ENCODE data around the gene ARL15. TPM values are rescaled to one million over a fixed set of nuclear protein-coding genes. Genes with fewer than 3 reads are reported as not detected.

The ARL15 gene
- total and polyA plus RNA-seq, 2 of the 8 experiments (the other 6 are each of a cell fraction or from before 2014, with no cell fraction given): 9.9 to 21.2 TPM

- H3K79me1 ChIP-seq (ENCODE audit: low read depth, low read length): no peaks in the 10 kb centered on the region
- 93% methylated on average over 1 of the region's 1 CpG; no CpG with 5 or more reads in 1 of the 2 experiments for WGBS, 2 experiments (ENCODE audit: extremely low coverage in 1 of 2, insufficient coverage in 1 of 2, insufficient read length in 1 of 2, insufficient replicate concordance in 2 of 2, low coverage in 1 of 2, low lambda C conversion rate in 2 of 2, missing lambda C conversion rate in 1 of 2)
- H2BK20ac ChIP-seq (ENCODE audit: low read length): no peak overlapping the region
- H3K9me3 ChIP-seq (ENCODE audit: insufficient read depth in 2 of 2, low read depth in 1 of 2, low read length in 1 of 2): peaks cover 14% of the 10 kb centered on the region in 2 experiments
- peaks cover 0 to 3% (median 0%) of the 10 kb centered on the region in 4 experiments; a peak in 1 of 7 replicates for H3K4me1 ChIP-seq (replicated peaks in 1 of 4; ENCODE audit: control insufficient read depth in 3 of 4, insufficient read depth in 4 of 4, low read length in 3 of 4)
- H3K23ac ChIP-seq (ENCODE audit: insufficient read length): no peak overlapping the region
- no peak overlapping the region for H2BK120ac ChIP-seq (replicated peaks; ENCODE audit: low read depth, low read length)
- no peak overlapping the region for H2BK5ac ChIP-seq (ENCODE audit: low read depth, low read length)
- FAIRE-seq (peak; percentile 73), DNase-seq (ENCODE audit: low read depth in 1 of 2, low spot score in 2 of 2) (peak in 1 of 2 experiments; percentile 54)
- no peak overlapping the region for H2BK15ac ChIP-seq (ENCODE audit: low read length)
- H4K20me1 ChIP-seq (replicated peaks in 1 of 2; ENCODE audit: control insufficient read depth in 1 of 2, insufficient read depth in 2 of 2, low read length in 2 of 2): no peaks in the 10 kb centered on the region
- no peaks in the 10 kb centered on the region for H3K79me2 ChIP-seq (ENCODE audit: control insufficient read depth in 1 of 2, insufficient read depth in 2 of 2, low read length in 2 of 2)
- no peak overlapping the region for H3K14ac ChIP-seq (ENCODE audit: insufficient read length)
- H3K27ac ChIP-seq (ENCODE audit: low read depth, low read length): no peak overlapping the region
- no peak overlapping the region for H3K56ac ChIP-seq (replicated peaks; ENCODE audit: insufficient read length, low read depth, low read length)
- H3K9ac ChIP-seq (replicated peaks in 1 of 4; ENCODE audit: extremely low read depth in 1 of 4, low read depth in 3 of 4, low read length in 3 of 4): no peak overlapping the region
- H3K36me3 ChIP-seq (ENCODE audit: control insufficient read depth in 2 of 4, insufficient read depth in 4 of 4, low read length in 3 of 4): peaks cover 0 to 7% (median 0%) of the 10 kb centered on the region in 4 experiments; a peak in 1 of 8 replicates
- no peak overlapping the region for H4K8ac ChIP-seq (ENCODE audit: extremely low read depth, insufficient read depth, low read length)
- no peak overlapping the region for H3K4ac ChIP-seq (replicated peaks; ENCODE audit: insufficient read length, low read depth, low read length)
- H3K18ac ChIP-seq (ENCODE audit: extremely low read depth, low read length): no peak overlapping the region
- TF ChIP-seq CTCF (IDR thresholded peaks at IDR 0.05; ENCODE audit: control extremely low read depth in 1 of 3, insufficient read depth in 1 of 3, low read depth in 1 of 3, low read length in 3 of 3) (peak in 2 of 3 experiments; percentile 52 to 70; a peak in 3 of 4 replicates), ATF3 (IDR thresholded peaks at IDR 0.05; ENCODE audit: insufficient read depth, low read depth, low read length) (no peak), JUN (IDR thresholded peaks at IDR 0.05; ENCODE audit: low read depth, low read length) (no peak), SRF (IDR thresholded peaks at IDR 0.05; ENCODE audit: low read depth, low read length) (no peak), RAD21 (IDR thresholded peaks at IDR 0.05 in 1 of 2, conservative IDR thresholded peaks at IDR 0.05 in 1 of 2; ENCODE audit: low read depth in 2 of 2, low read length in 2 of 2) (peak; percentile 70 to 78), CEBPB (IDR thresholded peaks at IDR 0.05; ENCODE audit: low read depth, low read length) (peak; percentile 65; the same call in 1 of the 2 replicates), HDAC2 (IDR thresholded peaks at IDR 0.05; ENCODE audit: borderline replicate concordance in 1 of 2, low read depth in 2 of 2, low read length in 2 of 2) (no peak), TAF7 (optimal IDR thresholded peaks at IDR 0.05; ENCODE audit: borderline replicate concordance, low read depth, low read length) (no peak)
- ChIA-PET CTCF (ENCODE audit: partially characterized antibody) (interaction anchor here (0.7 to 1.9 kb wide), 6 partner anchors 18 to 400 kb away, joined by 3 to 4 read pairs (median 4); no protein-coding TSS in a partner anchor), POLR2A (ENCODE audit: partially characterized antibody) (no interaction called here)
- H4K91ac ChIP-seq (replicated peaks; ENCODE audit: insufficient read length, low read length): no peak overlapping the region
- no peak overlapping the region for H3K4me3 ChIP-seq (ENCODE audit: extremely low read depth in 1 of 4, insufficient read depth in 2 of 4, low read depth in 3 of 4, low read length in 4 of 4)
- no peak overlapping the region for H2BK12ac ChIP-seq (ENCODE audit: low read depth, low read length)
- H2AK5ac ChIP-seq (ENCODE audit: low read depth, low read length): no peak overlapping the region
- no peaks in the 10 kb centered on the region for H3K23me2 ChIP-seq (ENCODE audit: low read depth, low read length)
- H2AFZ ChIP-seq (ENCODE audit: low read length): no peak overlapping the region
- no peak overlapping the region for H4K5ac ChIP-seq (ENCODE audit: insufficient read length, low read depth, low read length)
- no peaks in the 10 kb centered on the region for H3K27me3 ChIP-seq (replicated peaks in 1 of 4; ENCODE audit: control insufficient read depth in 3 of 4, extremely low read depth in 1 of 4, insufficient read depth in 3 of 4, low read length in 3 of 4)
- no peak overlapping the region for H3K4me2 ChIP-seq (ENCODE audit: insufficient read depth in 1 of 2, low read depth in 2 of 2, low read length in 2 of 2)
Observed at GRCh38 chr5:53874409-53874808, 436.0 kb downstream of the ARL15 start.

All from H1 (cell line).